Myocyte (in vitro differentiated cells): ENCODE data around the gene NEDD9. TPM values are rescaled to one million over a fixed set of nuclear protein-coding genes. Genes with fewer than 3 reads are reported as not detected.

ENCODE experiments used
- DNase-seq: peaks from one replicate; pipeline ENCODE4 v3.0.0-alpha.2; 2012; ENCODE audit warnings: low read depth
- total RNA-seq: library from RNA; depleted of rRNA; stranded (reverse); fragments of >200 nt; gene quantifications from 2 replicates; pipeline ENCODE4 v1.2.3, GENCODE V29; 2014

The NEDD9 gene
- total RNA-seq, 1 donor from 2014 or later, result 4.5 TPM

- no peak for DNase-seq
These were observed 29.8 kb downstream of the NEDD9 start for GRCh38 chr6:11202513-11203305.

- no peak for DNase-seq
These were observed 30.5 kb downstream of the NEDD9 start for GRCh38 chr6:11201772-11202512.

GRCh38 chr6:11201015-11201414, 31.5 kb downstream of the NEDD9 start:
- no peak for DNase-seq

- DNase-seq, result no peak
These were observed 32.1 kb downstream of the NEDD9 start for GRCh38 chr6:11200356-11200755.

GRCh38 chr6:11198663-11199603, 33.5 kb downstream of the NEDD9 start:
- DNase-seq, result peak; percentile 30

- no peak for DNase-seq
These were observed 34.6 kb downstream of the NEDD9 start for GRCh38 chr6:11197850-11198249.

GRCh38 chr6:11197175-11197536, 35.3 kb downstream of the NEDD9 start:
- peak; percentile 57 for DNase-seq

- DNase-seq, result peak; percentile 85
These were observed 35.8 kb downstream of the NEDD9 start for GRCh38 chr6:11196511-11197174.

- DNase-seq, result no peak
These were observed 37.9 kb downstream of the NEDD9 start for GRCh38 chr6:11194356-11195218.

GRCh38 chr6:11193434-11193833, 39.0 kb downstream of the NEDD9 start:
- no peak for DNase-seq

GRCh38 chr6:11192167-11192566, 40.3 kb downstream of the NEDD9 start:
- DNase-seq, result no peak

- DNase-seq, result no peak
These were observed 41.7 kb downstream of the NEDD9 start for GRCh38 chr6:11190625-11191245.

- no peak for DNase-seq
These were observed 42.4 kb downstream of the NEDD9 start for GRCh38 chr6:11189865-11190624.

GRCh38 chr6:11188161-11188915, 44.1 kb downstream of the NEDD9 start:
- no peak for DNase-seq

- DNase-seq, result no peak
These were observed 45.2 kb downstream of the NEDD9 start for GRCh38 chr6:11187301-11187700.

GRCh38 chr6:11185204-11185842, 47.1 kb downstream of the NEDD9 start:
- DNase-seq, result no peak

- no peak for DNase-seq
These were observed 48.6 kb downstream of the NEDD9 start for GRCh38 chr6:11183761-11184362.
